ENCODE data around the gene DISC1.

DISC1 gene

DNA sequence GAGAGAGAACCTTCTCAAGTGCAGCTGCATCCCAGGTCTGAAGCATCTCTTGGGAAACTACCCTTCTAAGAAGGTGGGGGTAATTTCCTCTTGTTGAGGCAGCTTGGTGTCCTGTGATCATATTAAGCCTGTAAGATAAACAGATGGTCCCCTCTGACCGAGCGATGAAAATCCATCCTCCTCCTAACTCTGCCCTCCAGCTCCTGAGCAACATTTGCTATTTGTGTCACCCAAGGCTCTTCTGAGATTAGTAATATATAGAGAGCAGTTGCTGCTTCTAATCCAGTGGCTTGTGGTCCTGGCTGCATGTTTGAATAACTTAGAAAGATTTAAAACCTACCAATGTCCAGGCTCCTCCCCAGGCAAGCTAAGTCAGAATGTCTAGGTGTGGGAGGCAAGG is 123.7 kb downstream of the DISC1 start:
- DNase-seq (ENCODE audit: low read depth): no peak
- TF ChIP-seq, protein P1, sequence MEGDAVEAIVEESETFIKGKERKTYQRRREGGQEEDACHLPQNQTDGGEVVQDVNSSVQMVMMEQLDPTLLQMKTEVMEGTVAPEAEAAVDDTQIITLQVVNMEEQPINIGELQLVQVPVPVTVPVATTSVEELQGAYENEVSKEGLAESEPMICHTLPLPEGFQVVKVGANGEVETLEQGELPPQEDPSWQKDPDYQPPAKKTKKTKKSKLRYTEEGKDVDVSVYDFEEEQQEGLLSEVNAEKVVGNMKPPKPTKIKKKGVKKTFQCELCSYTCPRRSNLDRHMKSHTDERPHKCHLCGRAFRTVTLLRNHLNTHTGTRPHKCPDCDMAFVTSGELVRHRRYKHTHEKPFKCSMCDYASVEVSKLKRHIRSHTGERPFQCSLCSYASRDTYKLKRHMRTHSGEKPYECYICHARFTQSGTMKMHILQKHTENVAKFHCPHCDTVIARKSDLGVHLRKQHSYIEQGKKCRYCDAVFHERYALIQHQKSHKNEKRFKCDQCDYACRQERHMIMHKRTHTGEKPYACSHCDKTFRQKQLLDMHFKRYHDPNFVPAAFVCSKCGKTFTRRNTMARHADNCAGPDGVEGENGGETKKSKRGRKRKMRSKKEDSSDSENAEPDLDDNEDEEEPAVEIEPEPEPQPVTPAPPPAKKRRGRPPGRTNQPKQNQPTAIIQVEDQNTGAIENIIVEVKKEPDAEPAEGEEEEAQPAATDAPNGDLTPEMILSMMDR (conservative IDR thresholded peaks at IDR 0.05; ENCODE audit: low read depth, low read length): no peak
- no peak overlapping the region for H3K4me3 ChIP-seq (ENCODE audit: low read length)

DNA sequence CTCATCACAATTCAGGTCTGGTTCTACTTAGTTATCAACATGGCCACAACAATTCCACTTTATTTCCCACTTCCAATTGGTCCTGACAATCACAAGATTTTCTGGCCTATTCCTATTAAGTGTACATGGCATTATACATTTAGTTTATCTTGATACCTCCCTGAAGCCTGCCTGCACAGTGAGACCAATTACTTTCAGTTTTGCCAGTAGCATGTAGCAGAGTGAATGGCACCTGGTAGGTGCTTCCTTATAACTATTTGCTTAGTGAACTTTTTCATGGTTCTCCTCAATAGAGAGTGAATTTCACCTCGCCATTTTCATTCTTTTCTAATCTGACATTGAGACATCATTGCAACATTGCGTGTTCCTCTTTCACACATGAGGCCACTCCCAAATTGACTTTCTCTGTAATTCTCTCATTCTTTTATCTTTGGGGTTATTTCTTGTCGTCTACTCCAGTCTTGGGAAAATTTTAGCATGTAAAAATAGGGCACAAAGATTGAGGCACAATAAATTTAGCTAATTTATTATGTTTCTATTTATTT is 124.3 kb downstream of the DISC1 start:
- H3K4me3 ChIP-seq (ENCODE audit: low read length): no peak overlapping the region
- TF ChIP-seq, protein P1 (conservative IDR thresholded peaks at IDR 0.05; ENCODE audit: low read depth, low read length): no peak
- DNase-seq (ENCODE audit: low read depth): no peak

DNA sequence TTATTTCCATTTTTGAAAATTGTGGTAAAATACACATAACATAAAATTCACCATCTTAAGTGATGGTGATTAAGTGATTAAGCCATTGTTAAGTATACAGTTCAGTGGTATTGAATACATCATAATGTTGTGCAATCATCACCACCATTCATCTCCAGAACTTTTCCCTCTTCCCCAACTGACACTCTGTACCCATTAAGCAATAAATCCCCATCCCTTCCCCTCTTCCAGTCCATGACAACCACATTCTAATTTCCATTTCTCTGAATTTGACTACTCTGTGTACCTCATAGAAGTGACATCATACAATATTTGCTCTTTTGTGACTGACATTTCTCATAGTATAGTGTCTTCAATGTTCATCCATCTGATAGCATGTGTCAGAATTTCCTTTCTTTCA is 124.8 kb downstream of the DISC1 start:
- no peak for DNase-seq (ENCODE audit: low read depth)
- H3K4me3 ChIP-seq (ENCODE audit: low read length): no peak overlapping the region
- TF ChIP-seq, protein P1 (conservative IDR thresholded peaks at IDR 0.05; ENCODE audit: low read depth, low read length): no peak

DNA sequence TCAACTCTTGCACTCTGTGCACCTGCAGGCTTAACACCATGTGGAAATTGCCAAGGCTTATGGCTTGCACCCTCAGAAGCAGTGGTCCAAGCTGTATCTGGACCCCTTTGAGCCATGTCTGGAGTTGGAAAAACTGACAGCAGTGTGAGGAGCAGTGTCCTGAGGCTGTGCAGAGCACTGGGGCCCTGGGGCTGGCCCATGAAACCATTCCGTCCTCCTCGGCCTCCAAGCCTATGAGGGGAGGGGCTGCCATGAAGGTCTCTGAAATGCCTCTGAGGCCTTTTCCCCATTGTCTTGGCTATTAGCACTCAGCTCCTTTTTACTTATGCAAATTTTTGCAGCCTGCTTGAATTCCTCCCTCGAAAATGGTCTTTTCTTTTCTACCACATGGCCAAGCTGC is 126.7 kb downstream of the DISC1 start:
- no peak for DNase-seq (ENCODE audit: low read depth)
- TF ChIP-seq, protein P1 (conservative IDR thresholded peaks at IDR 0.05; ENCODE audit: low read depth, low read length): no peak

DNA sequence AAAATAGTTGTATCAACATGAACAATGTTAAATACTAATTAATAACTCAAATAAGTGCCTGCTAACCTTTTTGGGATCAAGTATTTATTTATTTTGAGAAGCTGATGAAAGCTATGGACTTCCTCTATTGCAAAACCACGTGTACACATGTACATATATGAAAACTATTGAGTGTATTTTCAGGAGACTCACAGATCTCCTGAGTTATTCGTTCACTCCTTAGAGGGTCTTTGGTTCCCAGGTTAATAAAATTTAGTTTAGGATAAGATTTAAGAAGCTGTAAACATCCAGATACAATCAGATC is 130.5 kb downstream of the DISC1 start:
- TF ChIP-seq, protein P1 (conservative IDR thresholded peaks at IDR 0.05; ENCODE audit: low read depth, low read length): no peak
- no peak for DNase-seq (ENCODE audit: low read depth)
- no peak overlapping the region for H3K4me3 ChIP-seq (ENCODE audit: low read length)

More for the DNA sequence above, 126.7 kb downstream of the DISC1 start:
- no peak overlapping the region for H3K4me3 ChIP-seq (ENCODE audit: low read length)

DNA sequence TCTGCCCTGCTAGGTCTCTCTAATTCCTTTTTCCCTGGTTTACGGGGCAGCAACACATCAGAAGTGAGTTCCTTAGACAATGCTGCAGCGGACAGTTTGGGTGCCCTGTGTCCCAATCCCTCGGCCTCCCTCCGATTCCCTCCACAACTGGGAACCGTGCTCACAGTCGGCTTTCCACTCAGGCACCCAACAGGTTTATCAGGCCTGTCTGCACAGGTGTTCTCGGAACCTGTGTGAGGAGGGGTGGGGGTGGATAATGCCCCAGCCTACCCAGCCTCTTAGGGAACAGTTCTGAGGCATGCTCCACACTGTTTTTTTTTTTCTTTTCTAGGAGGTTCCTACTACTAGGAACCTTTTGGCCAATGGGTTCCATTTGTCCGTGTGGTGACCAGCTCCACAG is 131.2 kb downstream of the DISC1 start:
- H3K4me3 ChIP-seq (ENCODE audit: low read length): no peak overlapping the region
- TF ChIP-seq, protein P1 (conservative IDR thresholded peaks at IDR 0.05; ENCODE audit: low read depth, low read length): no peak
- no peak for DNase-seq (ENCODE audit: low read depth)

DNA sequence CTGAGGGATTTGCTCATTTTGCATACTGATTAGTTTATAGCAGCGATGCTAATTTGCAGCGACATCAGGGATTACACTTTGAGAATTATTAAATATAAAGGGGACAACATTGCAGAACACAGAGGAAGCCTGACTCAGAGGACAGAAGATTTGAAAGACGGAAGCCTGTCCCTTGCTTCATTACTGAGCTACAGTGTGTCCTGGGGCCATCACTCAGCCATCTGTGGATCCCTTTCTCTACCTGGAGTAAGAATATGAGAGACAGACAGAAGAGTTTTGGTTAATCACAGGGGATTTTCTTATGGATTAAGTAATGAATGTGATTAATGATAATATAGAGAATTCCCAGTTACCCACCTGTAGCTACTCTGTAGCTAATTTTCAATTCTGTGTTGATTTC is 134.7 kb downstream of the DISC1 start:
- no peak overlapping the region for H3K4me3 ChIP-seq (ENCODE audit: low read length)
- no peak for DNase-seq (ENCODE audit: low read depth)
- TF ChIP-seq, protein P1 (conservative IDR thresholded peaks at IDR 0.05; ENCODE audit: low read depth, low read length): no peak

Measured in retinal pigment epithelial cell (primary cell).